OCI-M2 (cell line): Measurements from ENCODE around the gene REL.
"Not testable (repeated sequence)": the region's sequence is repeated elsewhere in the genome, so short reads cannot be mapped to it uniquely, and the experiment has no call there.

Experiments
- DNase-seq: peaks from one replicate; lab custom pipeline; 2025; ENCODE audit not compliant: unreplicated experiment; lab: John Stamatoyannopoulos, UW

The REL gene

DNA sequence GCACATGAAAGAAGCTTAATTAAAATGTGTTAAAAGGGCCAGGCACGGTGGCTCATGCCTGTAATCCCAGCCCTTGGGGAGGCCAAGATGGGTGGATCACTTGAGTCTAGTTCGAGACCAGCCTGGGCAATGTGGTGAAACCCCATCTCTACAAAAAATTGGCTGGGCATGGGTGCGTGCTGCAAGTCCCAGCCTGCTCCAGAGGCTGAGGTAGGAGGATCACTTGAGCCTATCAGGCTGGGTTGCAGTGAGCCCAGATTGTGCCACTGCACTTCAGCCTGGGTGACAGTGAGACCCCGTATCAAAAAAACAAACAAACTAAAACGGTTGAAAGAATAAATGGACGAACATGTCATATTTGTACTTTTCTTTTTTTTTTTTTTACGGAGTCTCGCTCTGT lies 26.0 kb downstream of the REL start:
- DNase-seq: no peak

DNA sequence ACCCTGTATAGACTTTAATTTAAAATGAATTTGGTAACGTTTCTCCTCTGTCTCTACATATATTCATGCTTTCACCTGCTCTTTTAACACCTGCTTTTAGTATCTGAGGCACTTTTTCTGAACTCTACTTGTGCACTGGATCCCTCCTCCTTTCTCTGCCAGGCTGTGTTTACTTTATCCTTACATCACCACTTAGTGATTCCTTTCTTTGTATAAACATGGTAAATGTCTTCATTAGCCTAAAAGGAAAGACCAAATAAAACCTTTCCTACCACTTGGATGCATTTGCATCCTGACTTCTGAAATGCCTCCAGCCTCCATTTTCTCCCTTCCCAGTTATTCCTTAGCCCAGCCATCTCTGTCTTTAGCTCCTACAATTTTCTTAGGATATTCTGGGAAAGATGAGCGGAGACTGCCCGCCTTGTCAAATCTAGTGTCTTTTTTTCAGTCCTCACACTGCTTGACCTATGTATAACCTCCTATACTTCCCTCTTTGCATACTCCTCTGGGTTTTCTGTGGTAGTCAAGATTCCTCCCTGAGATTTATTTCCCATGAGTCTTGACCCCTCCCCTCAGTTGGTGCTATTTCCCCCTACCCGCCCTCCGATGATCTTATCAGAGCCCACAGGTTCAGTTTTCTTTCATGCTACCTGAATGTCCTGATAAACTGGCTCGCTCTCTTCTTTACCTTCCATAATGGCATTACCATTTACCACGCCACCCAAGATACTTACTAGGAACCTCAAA lies 44.8 kb downstream of the REL start:
- DNase-seq: no peak

DNA sequence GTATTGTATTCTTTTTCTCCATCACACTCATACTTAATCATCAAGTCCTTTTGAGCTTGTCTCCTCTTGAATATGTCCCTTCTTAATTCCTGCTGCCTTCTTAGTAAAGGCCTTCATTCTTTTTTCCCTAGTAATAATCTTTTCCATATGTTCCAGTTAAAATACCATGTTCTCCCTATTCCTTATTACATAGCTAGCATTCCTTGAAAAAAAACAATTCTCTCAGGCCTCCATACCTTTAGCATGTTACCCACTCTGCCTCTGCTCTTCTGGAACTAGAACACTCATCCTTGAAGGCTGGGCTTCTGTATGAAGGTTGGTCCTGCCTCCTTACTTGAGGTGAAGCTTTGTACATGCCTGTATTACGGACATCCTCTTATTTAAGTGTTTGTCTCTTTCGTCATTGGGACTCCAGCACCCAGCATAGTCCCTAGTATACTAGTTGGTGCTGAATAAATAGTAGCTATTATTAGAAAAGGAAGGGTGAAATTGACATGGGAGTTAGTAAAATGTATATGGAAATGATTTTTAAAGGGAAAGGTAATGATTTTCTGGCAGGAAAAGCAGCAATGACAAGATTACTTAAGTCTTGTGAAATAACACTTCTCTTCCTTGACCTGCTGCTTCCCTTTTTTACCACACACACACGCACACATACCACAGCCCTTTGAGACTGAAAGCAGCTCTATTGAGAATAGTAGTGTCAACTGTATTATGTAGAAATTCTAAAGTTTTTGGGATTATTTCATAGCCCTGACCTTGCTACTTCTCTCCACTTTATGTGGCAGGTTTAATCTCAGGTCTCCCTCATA lies 45.6 kb downstream of the REL start:
- DNase-seq: no peak

DNA sequence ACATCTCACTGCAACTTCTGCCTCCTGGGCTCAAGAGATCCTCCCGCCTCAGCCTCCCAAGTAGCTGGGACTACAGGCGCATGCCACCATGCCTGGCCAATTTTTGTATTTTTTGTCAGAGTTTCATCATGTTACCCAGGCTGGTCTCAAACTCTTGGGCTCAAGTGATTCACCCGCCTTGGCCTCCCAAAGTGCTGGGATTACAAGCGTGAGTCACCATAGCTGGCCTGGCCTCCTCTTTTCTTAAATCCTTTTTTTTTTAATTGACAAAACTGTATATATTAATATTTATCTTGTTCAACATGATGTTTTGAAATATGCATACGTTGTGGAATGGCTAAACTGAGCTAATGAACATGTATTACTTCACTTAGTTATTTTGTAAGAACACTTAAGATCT lies 50.7 kb downstream of the REL start:
- not testable (repeated sequence) for DNase-seq

DNA sequence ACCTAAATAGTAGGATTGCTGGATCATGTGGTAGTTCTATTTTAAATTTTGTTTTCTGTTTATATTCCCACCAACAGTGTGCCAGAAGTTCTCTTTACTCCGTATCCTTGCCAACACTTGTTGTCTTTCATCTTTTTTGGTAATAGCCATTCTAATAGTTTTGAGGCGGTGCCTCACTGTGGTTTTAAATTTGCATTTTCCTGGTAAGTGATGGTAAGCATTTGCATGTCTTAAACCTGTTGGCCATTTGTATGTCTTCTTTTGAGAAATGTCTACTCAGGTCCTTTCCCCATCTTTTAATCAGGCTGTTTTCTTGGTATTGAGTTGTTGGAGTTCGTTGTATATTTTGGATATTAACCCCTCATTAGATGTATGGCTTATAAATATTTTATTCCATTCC lies 51.6 kb downstream of the REL start:
- DNase-seq: no peak

DNA sequence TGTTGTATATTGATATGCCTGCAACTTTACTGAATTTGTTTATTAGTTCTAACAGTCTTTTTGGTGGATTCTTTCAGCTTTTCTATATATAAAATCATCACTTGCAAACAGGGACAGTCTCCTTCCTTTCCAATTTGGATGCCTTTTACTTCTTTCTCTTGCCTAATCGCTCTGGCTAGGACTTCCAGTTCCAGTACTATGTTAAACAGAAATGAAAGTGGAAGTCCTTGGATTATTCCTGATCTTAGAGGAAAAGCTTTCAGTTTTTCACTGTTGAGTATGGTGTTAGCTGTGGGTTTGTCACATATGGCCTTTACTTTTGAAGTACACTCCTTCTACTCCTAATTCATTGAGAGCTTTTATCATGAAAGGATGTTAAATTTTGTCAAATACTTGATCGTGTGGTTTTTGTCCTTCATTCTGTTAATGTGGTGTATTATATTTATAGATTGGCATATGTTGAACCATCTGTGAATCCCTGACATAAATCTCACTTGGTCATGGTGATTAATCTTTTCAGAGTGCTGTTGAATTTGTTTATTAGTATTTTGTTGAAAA lies 52.9 kb downstream of the REL start:
- DNase-seq: no peak

DNA sequence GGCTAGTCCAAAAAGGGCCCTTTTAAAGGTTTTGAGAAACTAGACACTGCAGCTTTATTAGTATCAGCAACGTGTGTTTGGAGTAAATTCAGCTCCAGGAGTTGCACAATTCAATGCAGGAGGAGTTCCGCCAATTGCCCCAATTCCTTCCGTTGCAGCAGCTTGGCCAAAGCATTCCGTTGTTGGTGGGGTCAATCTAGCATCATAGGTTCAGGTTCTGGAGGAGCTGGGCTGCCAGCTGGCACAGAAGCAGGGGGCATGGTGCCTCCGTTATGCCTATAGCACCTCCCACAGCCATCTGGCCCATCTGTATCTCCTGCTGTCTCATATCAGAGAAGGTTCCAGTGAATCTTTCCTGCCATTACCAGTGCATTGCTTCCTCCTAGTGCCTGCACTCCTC lies 55.4 kb downstream of the REL start:
- DNase-seq: no peak

DNA sequence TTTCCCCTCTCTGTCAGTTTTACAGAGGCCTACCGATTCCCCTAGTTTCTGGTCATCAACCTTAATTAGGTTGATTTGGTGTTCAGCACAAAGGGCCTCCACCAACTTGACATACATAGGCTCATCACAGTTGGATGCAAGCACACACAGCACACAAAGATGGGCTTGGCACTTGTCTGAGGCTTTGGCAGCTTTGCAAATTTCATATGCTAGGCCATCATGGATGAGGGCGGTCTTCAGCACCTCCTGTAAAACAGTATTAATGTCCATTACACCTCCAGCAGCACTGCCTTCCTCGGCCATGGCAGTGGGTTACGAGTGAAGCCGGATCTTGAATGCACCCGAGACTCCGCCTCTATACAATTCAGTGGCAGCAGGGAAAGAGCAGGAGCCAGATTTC lies 56.9 kb downstream of the REL start:
- DNase-seq: no peak

DNA sequence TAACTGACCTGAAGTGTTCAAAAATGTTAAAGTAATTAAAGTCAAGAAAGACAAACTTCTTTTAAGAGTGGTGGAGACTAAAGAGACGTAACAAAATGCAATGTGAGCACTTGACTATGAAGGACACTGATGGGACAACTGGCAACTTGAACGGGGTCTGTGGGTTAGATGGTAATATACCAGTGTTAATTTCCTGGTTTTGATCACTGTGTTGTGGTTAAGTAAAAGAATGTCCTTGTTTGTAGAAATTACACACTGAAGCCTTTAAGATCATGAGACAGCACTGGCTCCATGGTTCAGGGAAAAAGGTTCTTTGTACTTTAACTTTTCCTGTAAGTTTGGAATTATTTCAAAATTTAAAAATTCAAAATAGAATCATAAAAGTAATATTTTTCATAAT lies 58.2 kb downstream of the REL start:
- DNase-seq: no peak

DNA sequence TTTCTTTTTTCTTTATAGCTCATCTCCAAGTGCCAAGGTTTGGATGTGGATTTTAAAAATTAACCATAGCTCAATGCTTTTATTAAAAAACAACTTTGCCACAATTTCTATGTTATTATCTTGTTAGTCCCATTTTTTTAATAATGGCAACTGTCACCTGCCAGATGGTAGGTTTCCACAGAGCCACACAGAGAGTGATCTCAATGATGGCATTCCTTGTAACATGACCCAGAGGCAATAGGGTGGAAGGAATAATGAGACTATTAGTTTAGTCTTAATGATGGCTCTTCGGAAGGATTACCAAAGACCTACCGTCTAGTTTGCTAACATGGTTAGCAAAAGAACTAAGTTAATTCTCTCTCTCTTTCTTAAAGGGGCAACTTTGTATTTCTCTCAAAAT lies 64.0 kb downstream of the REL start:
- DNase-seq: no peak

DNA sequence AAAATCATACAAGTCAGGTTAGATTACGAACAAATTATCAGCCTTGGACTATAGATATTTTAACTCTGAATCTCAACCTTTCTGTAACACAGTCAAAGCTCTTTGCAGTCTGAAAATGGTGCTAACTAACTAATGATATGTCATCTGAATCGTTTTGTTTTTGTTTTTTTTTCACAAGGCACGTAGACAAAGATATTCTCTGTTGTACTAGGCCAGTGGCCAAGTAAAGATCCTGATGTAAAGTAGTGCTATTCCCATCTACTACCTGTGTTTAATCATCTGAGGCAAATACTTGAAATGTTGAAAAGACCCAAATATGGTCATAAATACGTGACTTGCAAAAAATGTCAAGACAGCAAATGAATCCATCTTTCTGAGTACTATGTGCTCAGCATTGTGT lies 65.7 kb downstream of the REL start:
- no peak for DNase-seq

DNA sequence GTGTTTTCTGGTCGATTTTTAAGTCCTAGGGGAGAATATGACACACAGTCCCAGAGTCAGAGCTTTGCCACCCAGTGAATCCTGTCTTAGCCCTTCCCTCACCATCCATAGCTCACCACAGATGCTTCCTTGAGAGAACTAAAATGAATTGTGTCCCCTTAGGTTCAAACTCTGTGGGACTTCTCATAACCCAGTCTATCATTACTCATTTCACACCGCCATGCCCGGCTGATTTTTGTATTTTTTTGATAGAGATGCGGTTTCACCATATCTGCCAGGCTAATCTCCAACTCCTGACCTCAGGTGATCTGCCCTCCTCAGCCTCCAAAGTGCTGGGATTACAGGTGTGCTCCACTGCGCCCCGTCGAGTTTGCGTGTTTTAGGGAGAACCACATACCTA lies 66.8 kb downstream of the REL start:
- no peak for DNase-seq

DNA sequence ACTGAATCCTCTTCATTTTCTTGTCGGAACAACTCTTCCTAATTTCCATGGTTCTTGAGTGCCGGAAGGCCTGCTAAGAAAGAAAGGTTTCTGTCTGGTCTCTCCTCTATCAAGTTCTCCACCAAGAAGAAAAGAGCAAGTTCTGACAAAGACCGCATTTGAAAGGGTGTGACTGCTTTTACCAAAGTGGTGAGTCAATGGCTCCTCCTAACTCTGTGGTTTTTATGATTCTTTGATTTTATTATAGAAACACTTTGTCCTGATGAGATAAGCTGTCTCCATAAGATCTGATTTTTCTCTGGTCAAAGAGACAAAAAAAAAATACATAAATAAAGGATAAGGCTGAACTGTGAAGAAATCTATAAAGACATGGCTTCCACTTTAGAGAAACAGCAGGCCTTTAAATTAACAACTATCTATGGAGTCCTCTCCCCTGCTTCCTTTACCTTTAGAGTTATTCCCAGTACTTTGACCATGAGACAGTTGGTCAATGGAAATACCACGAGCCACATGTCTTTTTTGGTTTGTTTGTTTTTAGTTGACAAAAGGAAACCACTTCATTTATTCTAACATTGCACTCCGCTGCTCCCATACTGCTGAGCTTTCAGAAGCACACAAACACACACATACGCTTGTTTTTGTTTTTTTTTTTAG lies 67.7 kb downstream of the REL start:
- no peak for DNase-seq

DNA sequence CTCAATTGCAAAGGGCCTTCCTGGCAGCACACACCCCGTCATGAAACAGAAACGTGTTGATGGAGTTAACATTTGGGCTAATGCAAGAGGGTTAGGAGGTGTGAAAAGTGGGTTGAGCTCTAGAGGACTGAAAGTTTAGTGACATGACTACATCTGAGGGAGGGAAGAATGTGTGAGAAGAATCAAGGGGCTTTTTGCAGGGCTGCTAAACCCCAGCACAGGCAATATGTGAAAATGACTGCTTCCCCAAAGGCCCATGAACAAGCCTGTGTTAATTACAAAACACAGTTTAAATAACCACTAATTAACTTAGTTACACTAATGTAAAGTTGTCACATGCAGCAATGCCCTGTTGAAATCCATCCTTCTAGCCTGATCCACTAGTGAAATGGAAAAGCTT lies 72.8 kb downstream of the REL start:
- no peak for DNase-seq

DNA sequence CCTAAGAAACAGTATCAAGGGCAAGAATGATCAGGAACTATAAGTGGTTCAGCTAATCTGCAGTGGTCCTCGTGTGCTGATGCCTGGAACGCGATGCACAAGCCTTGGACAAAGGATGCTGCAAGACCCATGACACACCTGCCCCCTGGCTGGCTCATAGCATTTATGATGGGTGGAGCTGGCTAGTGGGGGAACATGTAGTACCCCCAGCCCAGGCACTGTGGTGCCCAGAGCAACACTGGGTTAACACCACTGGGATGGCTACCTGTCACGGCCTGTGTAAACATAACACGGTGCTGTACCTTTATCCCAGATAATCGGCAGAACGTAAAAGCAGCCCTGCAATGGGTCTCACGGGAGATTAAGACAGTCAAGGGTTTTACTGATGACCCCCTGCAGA lies 75.8 kb downstream of the REL start:
- DNase-seq: no peak

DNA sequence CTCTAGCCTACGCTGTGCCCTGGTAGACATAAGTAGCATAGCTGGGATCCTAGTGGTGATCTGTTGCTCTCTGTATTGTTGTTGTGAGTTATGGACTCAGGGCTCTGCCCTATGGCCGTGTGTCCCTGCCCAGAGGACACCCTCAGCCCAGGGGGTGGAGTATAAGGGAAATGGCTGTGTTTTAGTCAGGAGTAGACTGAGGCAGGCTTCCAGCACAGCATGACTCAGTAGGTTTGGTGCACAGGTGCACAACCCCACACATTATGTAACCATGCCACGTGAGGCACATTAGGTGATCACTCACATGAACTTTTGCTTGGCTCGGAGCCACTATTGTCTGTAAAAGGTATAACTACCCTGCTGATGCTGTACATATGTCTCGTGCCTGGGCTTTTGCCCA lies 76.3 kb downstream of the REL start:
- no peak for DNase-seq

DNA sequence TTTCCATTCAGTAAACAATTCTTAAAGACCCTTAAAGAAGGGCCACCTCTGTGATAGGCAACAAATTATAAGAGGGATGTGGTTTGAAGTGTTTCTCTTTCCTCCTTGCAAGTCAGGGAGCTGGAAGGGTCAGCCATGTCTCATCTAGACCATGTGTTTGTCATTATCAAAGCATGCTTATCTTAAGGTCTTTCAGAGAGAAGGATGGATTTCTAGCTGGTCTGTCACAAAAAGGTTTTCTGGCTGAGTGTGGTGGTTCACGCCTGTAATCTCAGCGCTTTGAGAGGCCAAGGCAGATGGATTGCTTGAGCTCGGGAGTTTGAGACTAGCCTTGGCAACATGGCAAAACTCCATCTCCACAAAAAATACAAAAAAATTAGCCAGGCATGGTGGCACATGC lies 77.0 kb downstream of the REL start:
- DNase-seq: no peak

DNA sequence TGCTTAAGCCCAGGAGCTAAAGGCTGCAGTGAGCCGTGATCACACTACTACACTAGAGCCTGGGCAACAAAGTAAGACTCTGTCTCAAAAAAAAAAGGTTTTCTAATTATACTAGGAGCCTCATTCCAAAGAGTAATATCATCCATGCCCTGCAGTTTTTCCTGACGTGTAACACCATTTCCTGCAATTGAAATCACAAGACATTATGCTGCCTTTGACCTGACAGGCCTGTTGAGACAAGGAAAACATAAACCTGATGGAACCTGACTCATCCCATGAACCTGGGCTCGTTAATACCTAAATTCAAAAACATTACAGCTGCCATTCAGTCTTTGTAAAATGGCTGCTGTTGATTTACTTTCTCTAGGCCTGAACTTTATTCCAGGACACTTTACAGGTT lies 77.4 kb downstream of the REL start:
- DNase-seq: no peak

DNA sequence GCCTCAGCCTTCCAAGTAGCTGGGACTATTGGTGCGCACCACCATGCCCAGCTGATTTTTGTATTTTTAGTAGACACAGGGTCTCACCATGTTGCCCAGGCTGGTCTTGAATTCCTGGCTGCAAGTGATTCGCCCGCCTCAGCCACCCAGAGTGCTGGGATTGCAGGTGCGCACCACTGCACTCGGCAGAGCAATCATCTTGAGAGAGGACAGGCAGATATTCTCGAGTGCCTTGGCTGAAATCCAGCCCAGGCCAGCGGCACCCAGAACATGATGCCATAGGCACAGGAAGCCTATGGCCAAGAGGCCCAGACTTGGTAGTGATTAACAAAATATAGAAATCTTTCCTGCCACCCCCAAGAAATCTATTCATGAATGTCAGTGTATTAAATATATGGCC lies 78.1 kb downstream of the REL start:
- no peak for DNase-seq

DNA sequence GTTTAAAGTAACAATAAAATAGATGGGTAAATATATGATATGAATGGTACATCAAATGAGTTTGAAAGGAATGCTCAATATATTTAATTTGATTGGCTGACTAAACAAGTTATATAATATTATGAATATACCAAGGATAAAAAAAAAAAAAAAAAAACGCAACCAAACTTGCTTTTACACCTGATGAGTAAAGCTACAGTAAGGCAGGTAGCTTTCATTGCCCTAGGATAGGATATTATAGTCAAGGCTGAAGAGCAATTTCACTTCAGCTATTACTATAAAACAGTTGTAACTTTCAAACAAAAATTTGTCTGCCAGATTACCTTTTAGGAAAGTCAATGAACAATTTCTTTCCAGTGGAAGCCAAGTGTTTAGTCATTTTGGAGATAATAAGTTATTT lies 79.3 kb downstream of the REL start:
- no peak for DNase-seq

DNA sequence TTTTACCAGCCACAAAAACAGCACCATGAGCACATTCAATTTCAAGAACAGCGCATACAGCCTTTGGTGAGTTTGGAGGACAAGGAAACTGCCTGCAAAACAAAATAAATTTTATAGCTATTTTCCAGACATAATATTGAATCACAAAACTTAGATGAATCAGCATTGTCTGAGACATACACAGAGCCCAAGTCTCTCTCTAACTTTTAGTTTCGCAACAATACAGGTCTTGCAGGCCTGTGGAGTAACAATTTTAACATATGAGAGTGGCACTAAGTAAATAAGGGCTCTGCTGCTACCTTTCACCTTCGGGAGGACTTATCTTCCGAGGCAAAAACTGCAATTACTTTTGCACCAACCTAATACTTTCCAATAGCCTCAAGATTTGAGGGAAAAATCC lies 80.1 kb downstream of the REL start:
- no peak for DNase-seq

DNA sequence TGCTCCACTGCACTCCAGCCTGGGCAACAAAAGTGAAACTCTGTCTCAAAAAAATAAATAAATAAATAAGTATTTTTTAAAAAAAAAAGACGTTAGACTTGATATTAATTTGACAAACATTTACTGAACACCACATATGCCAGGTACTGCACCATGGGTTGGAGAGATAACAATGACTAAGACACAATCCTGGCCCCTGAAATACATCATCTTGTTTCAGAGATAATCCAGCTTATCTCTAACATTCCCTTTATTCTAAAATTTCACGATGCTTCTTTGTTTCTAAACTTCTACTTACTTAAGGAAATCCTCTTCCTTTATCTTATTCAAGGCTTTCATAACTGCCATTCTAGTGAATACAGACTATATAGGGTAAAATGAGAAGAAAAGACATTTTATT lies 81.2 kb downstream of the REL start:
- no peak for DNase-seq
